NCI-H128 (cell line): ENCODE measurements around the gene GRID1.
"Not testable (repeated sequence)": the region's sequence is repeated elsewhere in the genome, so short reads cannot be mapped to it uniquely, and the experiment has no call there.

Experiments
- DNase-seq: peaks from one replicate; lab custom pipeline; 2025; ENCODE audit not compliant: unreplicated experiment; lab: John Stamatoyannopoulos, UW

Gene GRID1

GRCh38 chr10:86113983-86114382, 252.6 kb downstream of the GRID1 start:
- DNase-seq: no peak

- DNase-seq: no peak
Observed at GRCh38 chr10:86113501-86113900, 253.1 kb downstream of the GRID1 start.

- DNase-seq: no peak
Observed at GRCh38 chr10:86113044-86113443, 253.6 kb downstream of the GRID1 start.

GRCh38 chr10:86111902-86112545, 254.6 kb downstream of the GRID1 start:
- DNase-seq: no peak

- DNase-seq: no peak
Observed at GRCh38 chr10:86110156-86110786, 256.3 kb downstream of the GRID1 start.

- DNase-seq: no peak
Observed at GRCh38 chr10:86109421-86109820, 257.2 kb downstream of the GRID1 start.

- no peak for DNase-seq
Observed at GRCh38 chr10:86108696-86109095, 257.9 kb downstream of the GRID1 start.

GRCh38 chr10:86107611-86108310, 258.8 kb downstream of the GRID1 start:
- DNase-seq: not testable (repeated sequence)

- no peak for DNase-seq
Observed at GRCh38 chr10:86107131-86107530, 259.5 kb downstream of the GRID1 start.

GRCh38 chr10:86106616-86107015, 260.0 kb downstream of the GRID1 start:
- DNase-seq: no peak

- no peak for DNase-seq
Observed at GRCh38 chr10:86105640-86106039, 261.0 kb downstream of the GRID1 start.

- no peak for DNase-seq
Observed at GRCh38 chr10:86105181-86105580, 261.4 kb downstream of the GRID1 start.

- DNase-seq: no peak
Observed at GRCh38 chr10:86104611-86105145, 261.9 kb downstream of the GRID1 start.

GRCh38 chr10:86104156-86104555, 262.4 kb downstream of the GRID1 start:
- DNase-seq: no peak

GRCh38 chr10:86103391-86104101, 263.0 kb downstream of the GRID1 start:
- DNase-seq: no peak

- no peak for DNase-seq
Observed at GRCh38 chr10:86102451-86102850, 264.1 kb downstream of the GRID1 start.

- DNase-seq: no peak
Observed at GRCh38 chr10:86102031-86102430, 264.6 kb downstream of the GRID1 start.

GRCh38 chr10:86100581-86101061, 266.0 kb downstream of the GRID1 start:
- no peak for DNase-seq

- DNase-seq: no peak
Observed at GRCh38 chr10:86099542-86100334, 266.9 kb downstream of the GRID1 start.

GRCh38 chr10:86098187-86098881, 268.3 kb downstream of the GRID1 start:
- DNase-seq: no peak
